Neuronal stem cell (in vitro differentiated cells): ENCODE measurements around the gene CEP112.

Experiments
- DNase-seq: peaks from one replicate; pipeline ENCODE4 v3.0.0-alpha.2; 2013; ENCODE audit warnings: low spot score
- H2AFZ ChIP-seq: one replicate; pipeline ENCODE4 v1.6.1; 2013; ENCODE audit warnings: mild to moderate bottlenecking, low read length, inconsistent platforms
- H2AK5ac ChIP-seq: 2 replicates; pipeline ENCODE4 v1.6.1; 2013; ENCODE audit warnings: low read depth, mild to moderate bottlenecking, inconsistent platforms, low read length, moderate library complexity, mixed read lengths
- H2BK120ac ChIP-seq: 2 replicates; pipeline ENCODE4 v1.6.1; 2013; ENCODE audit warnings: low read depth, mild to moderate bottlenecking, inconsistent platforms, low read length, moderate library complexity, mixed read lengths
- H2BK12ac ChIP-seq: one replicate; pipeline ENCODE4 v1.6.1; 2013; ENCODE audit warnings: low read length, inconsistent platforms
- H2BK15ac ChIP-seq: 2 replicates; pipeline ENCODE4 v1.6.1; 2013; ENCODE audit warnings: mild to moderate bottlenecking, low read length, inconsistent platforms, mixed read lengths
- H2BK5ac ChIP-seq: one replicate; pipeline ENCODE4 v1.6.1; 2013; ENCODE audit warnings: inconsistent platforms, mild to moderate bottlenecking, low read length, moderate library complexity
- H3K14ac ChIP-seq: one replicate; pipeline ENCODE4 v1.6.1; 2013; ENCODE audit warnings: low read length, inconsistent platforms
- H3K18ac ChIP-seq: 2 replicates; pipeline ENCODE4 v1.6.1; 2013; ENCODE audit warnings: low read length, inconsistent platforms
- H3K23ac ChIP-seq: 2 replicates; pipeline ENCODE4 v1.6.1; 2013; ENCODE audit warnings: low read depth, mild to moderate bottlenecking, mixed read lengths, low read length, inconsistent platforms; ENCODE audit not compliant: poor library complexity
- H3K27ac ChIP-seq: replicated peaks from 3 replicates; pipeline ENCODE4 v1.5.1; 2013; ENCODE audit warnings: low read length, inconsistent platforms
- H3K27me3 ChIP-seq, 3 experiments: 2 replicates each; pipeline ENCODE4 v1.6.1; 2013; ENCODE audit warnings: low read length in 3 of 3, mild to moderate bottlenecking in 2 of 3, inconsistent platforms in 1 of 3, low read depth in 1 of 3, mixed read lengths in 1 of 3, moderate library complexity in 1 of 3; ENCODE audit not compliant: control insufficient read depth in 3 of 3, insufficient read depth in 3 of 3
- H3K36me3 ChIP-seq, 2 donors: replicated peaks in 1 of 2; 2 replicates each; pipeline ENCODE4 v1.6.1; 2013; ENCODE audit warnings: low read length in 2 of 2; ENCODE audit not compliant: control insufficient read depth in 2 of 2, insufficient read depth in 2 of 2
- H3K4ac ChIP-seq: 2 replicates; pipeline ENCODE4 v1.6.1; 2013; ENCODE audit warnings: inconsistent platforms, mild to moderate bottlenecking, low read length, moderate library complexity
- H3K4me1 ChIP-seq, 2 donors: 1 replicate in 1 of 2; 2 replicates in 1 of 2; pipeline ENCODE4 v1.6.1; 2013; ENCODE audit warnings: low read length in 2 of 2, low read depth in 1 of 2; ENCODE audit not compliant: control insufficient read depth in 2 of 2, insufficient read depth in 1 of 2
- H3K4me2 ChIP-seq: one replicate; pipeline ENCODE4 v1.6.1; 2013; ENCODE audit warnings: mild to moderate bottlenecking, low read length, inconsistent platforms; ENCODE audit not compliant: insufficient read depth, poor library complexity, severe bottlenecking
- H3K4me3 ChIP-seq, 2 donors: 2 replicates each; pipeline ENCODE4 v1.5.1; 2013; ENCODE audit warnings: low read length in 2 of 2, mild to moderate bottlenecking in 2 of 2, inconsistent platforms in 1 of 2, moderate library complexity in 1 of 2
- H3K79me1 ChIP-seq: one replicate; pipeline ENCODE4 v1.6.1; 2013; ENCODE audit warnings: low read depth, mild to moderate bottlenecking, inconsistent platforms, low read length, moderate library complexity
- H3K9ac ChIP-seq: one replicate; pipeline ENCODE4 v1.6.1; 2013; ENCODE audit warnings: mild to moderate bottlenecking, low read depth, low read length, inconsistent platforms; ENCODE audit not compliant: poor library complexity
- H3K9me3 ChIP-seq, 2 donors: replicated peaks in 1 of 2; 2 replicates each; pipeline versions ENCODE3 to v1.6.1; 2013; ENCODE audit warnings: low read length in 2 of 2, mild to moderate bottlenecking in 2 of 2, inconsistent platforms in 1 of 2, low read depth in 1 of 2, mixed read lengths in 1 of 2, moderate library complexity in 1 of 2; ENCODE audit not compliant: control insufficient read depth in 2 of 2, insufficient read depth in 1 of 2
- H4K8ac ChIP-seq: one replicate; pipeline ENCODE4 v1.6.1; 2013; ENCODE audit warnings: low read depth, mild to moderate bottlenecking, inconsistent platforms, low read length, moderate library complexity
- H4K91ac ChIP-seq: one replicate; pipeline ENCODE4 v1.6.1; 2013; ENCODE audit warnings: low read length, low read depth, mild to moderate bottlenecking, inconsistent platforms; ENCODE audit not compliant: poor library complexity
- WGBS, 2 donors: extraction: QIAGEN DNeasy Blood & Tissue Kit; methylation state at CpG; one replicate each; pipeline ENCODE4 v1.1.7; 2013; ENCODE audit warnings: missing lambda C conversion rate in 2 of 2, mixed read lengths in 1 of 2; ENCODE audit not compliant: insufficient read length in 2 of 2, insufficient replicate concordance in 1 of 2; ENCODE audit errors: extremely low coverage in 2 of 2; 5-methylcytosine and 5-hydroxymethylcytosine counted together

The CEP112 gene

DNA sequence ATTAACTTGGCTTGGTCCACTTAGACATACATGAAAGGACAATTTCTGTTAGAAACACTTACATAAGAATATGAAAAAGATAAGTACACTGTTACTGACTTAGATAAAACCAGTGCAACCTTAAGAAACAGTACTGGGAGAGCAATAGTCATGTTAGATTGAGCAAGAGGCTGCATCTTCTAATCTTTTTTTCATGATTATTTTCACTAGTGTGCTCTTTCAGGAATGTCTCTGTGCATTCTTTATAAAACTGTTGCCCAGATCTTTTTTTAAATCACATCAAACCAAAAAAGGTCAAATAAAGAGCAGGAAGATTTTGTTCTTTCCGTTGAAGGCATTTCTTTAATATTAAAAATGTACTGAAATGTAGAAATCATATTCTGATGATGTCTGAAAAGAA, 529.7 kb downstream of the CEP112 start:
- H3K9ac ChIP-seq = no peak overlapping the region
- H3K9me3 ChIP-seq = peaks cover 0 to 3% of the 10 kb centered on the region in 2 donors
- no peak for DNase-seq
- no peak overlapping the region for H3K4me3 ChIP-seq
- no peak overlapping the region for H3K4me2 ChIP-seq
- no peaks in the 10 kb centered on the region for H3K79me1 ChIP-seq
- peaks cover 3 to 4% of the 10 kb centered on the region in 2 donors for H3K4me1 ChIP-seq
- no peak overlapping the region for H4K8ac ChIP-seq
- no peak overlapping the region for H4K91ac ChIP-seq
- H2BK120ac ChIP-seq = no peak overlapping the region
- peaks cover 0 to 18% (median 0%) of the 10 kb centered on the region in 3 experiments for H3K27me3 ChIP-seq
- no peak overlapping the region for H2BK15ac ChIP-seq
- H3K4ac ChIP-seq = no peak overlapping the region
- no peak overlapping the region for H2AK5ac ChIP-seq
- no peak overlapping the region for H2BK5ac ChIP-seq
- no peak overlapping the region for H3K18ac ChIP-seq
- H2AFZ ChIP-seq = no peak overlapping the region
- no peak overlapping the region for H3K23ac ChIP-seq
- H2BK12ac ChIP-seq = no peak overlapping the region
- no peaks in the 10 kb centered on the region for H3K36me3 ChIP-seq
- H3K27ac ChIP-seq = no peak overlapping the region
- WGBS, 2 donors = no CpG with 5 or more reads among the region's 1 CpG
- H3K14ac ChIP-seq = no peak overlapping the region

DNA sequence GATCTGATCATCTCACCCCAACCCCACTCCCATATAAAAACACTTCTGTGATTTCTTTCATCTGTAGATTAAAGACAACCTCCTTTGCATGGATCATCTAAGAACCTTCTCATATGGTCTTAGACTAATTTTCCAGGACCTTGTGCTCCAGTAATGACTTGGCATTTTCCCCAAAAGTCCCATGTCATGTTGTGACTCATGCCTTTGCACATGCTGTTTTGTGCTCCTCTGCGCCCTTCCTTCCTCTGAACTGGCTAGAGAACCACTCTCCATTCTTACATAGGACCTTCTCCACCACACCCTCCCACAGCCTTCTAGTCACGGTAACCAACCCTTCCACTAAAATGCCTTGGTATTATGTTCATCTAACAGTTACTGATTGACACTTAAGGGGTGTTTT, 531.0 kb downstream of the CEP112 start:
- H3K23ac ChIP-seq = no peak overlapping the region
- no peak for DNase-seq
- H4K91ac ChIP-seq = no peak overlapping the region
- H3K79me1 ChIP-seq = no peaks in the 10 kb centered on the region
- no peak overlapping the region for H3K14ac ChIP-seq
- no peak overlapping the region for H2BK12ac ChIP-seq
- H3K4me1 ChIP-seq = peaks cover 0 to 3% of the 10 kb centered on the region in 2 donors
- no peak overlapping the region for H3K9ac ChIP-seq
- H2BK5ac ChIP-seq = no peak overlapping the region
- no peak overlapping the region for H4K8ac ChIP-seq
- no CpG with 5 or more reads among the region's 2 CpGs for WGBS, 2 donors
- no peak overlapping the region for H2BK15ac ChIP-seq
- H2BK120ac ChIP-seq = no peak overlapping the region
- no peak overlapping the region for H3K27ac ChIP-seq
- H3K9me3 ChIP-seq = peaks cover 0 to 3% of the 10 kb centered on the region in 2 donors
- no peak overlapping the region for H2AK5ac ChIP-seq
- H3K18ac ChIP-seq = no peak overlapping the region
- peaks cover 0 to 14% (median 0%) of the 10 kb centered on the region in 3 experiments for H3K27me3 ChIP-seq
- H3K36me3 ChIP-seq = no peaks in the 10 kb centered on the region
- no peak overlapping the region for H3K4me3 ChIP-seq
- H3K4me2 ChIP-seq = no peak overlapping the region
- H2AFZ ChIP-seq = no peak overlapping the region
- H3K4ac ChIP-seq = no peak overlapping the region

DNA sequence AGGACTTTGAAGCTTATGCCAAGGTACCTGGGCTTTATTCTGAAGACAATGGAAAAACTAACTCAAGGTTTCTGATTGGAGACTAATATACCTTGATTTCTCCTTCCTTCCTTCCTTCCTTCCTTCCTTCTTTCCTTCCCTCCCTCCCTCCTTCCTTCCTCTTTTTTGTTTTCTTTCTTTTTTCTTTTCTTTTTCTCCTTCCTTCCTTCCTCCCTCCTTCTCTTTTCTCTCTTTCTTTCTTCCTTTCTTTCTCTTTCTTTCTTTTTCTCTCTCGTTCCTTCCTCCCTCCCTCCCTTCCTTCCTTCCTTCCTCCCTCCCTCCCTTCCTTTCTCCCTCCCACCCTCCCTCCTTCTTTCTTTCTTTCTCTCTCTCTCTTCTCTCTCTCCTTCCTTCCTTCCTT, 531.9 kb downstream of the CEP112 start:
- Histone ChIP-seq H3K4me2 (no peak overlapping the region), H3K4ac (no peak overlapping the region), H3K9me3 (peaks cover 0 to under 1% of the 10 kb centered on the region in 2 donors), H3K27ac (no peak overlapping the region), H2BK12ac (no peak overlapping the region), H2AFZ (no peak overlapping the region), H2BK5ac (no peak overlapping the region), H4K8ac (no peak overlapping the region), H3K4me1 (peaks cover 0 to 3% of the 10 kb centered on the region in 2 donors), H2BK120ac (no peak overlapping the region), H3K79me1 (no peaks in the 10 kb centered on the region), H3K9ac (no peak overlapping the region), H3K18ac (no peak overlapping the region), H3K4me3 (no peak overlapping the region), H2BK15ac (no peak overlapping the region), H4K91ac (no peak overlapping the region), H2AK5ac (no peak overlapping the region), H3K23ac (no peak overlapping the region), H3K27me3 (peaks cover 0 to 6% (median 0%) of the 10 kb centered on the region in 3 experiments), H3K14ac (no peak overlapping the region), H3K36me3 (no peaks in the 10 kb centered on the region)
- DNase-seq = no peak
- no CpG with 5 or more reads among the region's 1 CpG for WGBS, 2 donors

DNA sequence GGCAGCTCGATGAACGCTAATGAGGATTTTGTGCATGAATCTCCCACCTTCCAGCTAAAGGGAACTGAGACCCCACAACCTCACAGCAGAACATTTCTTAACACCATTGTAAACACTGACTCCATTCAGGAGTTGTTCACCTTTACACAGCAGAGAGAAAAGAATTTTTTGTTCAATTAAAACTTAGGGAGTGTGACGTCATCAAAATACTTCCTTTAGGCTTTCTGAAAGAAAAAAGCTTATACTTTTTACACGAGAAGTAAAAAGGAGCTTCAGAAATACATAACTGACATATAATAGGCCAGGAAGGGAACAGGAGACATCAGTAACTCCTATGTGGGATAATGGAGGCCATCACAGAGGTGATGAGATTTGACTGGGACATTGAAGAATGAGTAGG, 532.4 kb downstream of the CEP112 start:
- H3K36me3 ChIP-seq = no peaks in the 10 kb centered on the region
- peaks cover 0 to under 1% (median 0%) of the 10 kb centered on the region in 3 experiments for H3K27me3 ChIP-seq
- no peak overlapping the region for H3K4ac ChIP-seq
- no peak overlapping the region for H2BK120ac ChIP-seq
- no peak overlapping the region for H3K27ac ChIP-seq
- no peak overlapping the region for H2BK12ac ChIP-seq
- H3K4me3 ChIP-seq = no peak overlapping the region
- no peak overlapping the region for H3K14ac ChIP-seq
- no CpG with 5 or more reads among the region's 4 CpGs for WGBS, 2 donors
- peaks cover 0 to 3% of the 10 kb centered on the region in 2 donors for H3K4me1 ChIP-seq
- no peak overlapping the region for H2AK5ac ChIP-seq
- H4K91ac ChIP-seq = no peak overlapping the region
- H3K9ac ChIP-seq = no peak overlapping the region
- DNase-seq = no peak
- no peak overlapping the region for H4K8ac ChIP-seq
- no peaks in the 10 kb centered on the region for H3K9me3 ChIP-seq
- H3K18ac ChIP-seq = no peak overlapping the region
- H2BK5ac ChIP-seq = no peak overlapping the region
- H2BK15ac ChIP-seq = no peak overlapping the region
- no peak overlapping the region for H3K4me2 ChIP-seq
- no peaks in the 10 kb centered on the region for H3K79me1 ChIP-seq
- H2AFZ ChIP-seq = no peak overlapping the region
- no peak overlapping the region for H3K23ac ChIP-seq
